Caco-2 (cell line): ENCODE measurements around the gene PML. TPM values are rescaled to one million over a fixed set of nuclear protein-coding genes. Genes with fewer than 3 reads are reported as not detected.
A peak's percentile ranks its signal among the peaks of the same experiment; 100 is the strongest.
"Not testable (repeated sequence)": the region's sequence is repeated elsewhere in the genome, so short reads cannot be mapped to it uniquely, and the experiment has no call there.

Source experiments
- BruUV-seq: library from RNA; stranded (reverse); fragments of 400-500 nt; replicated peaks from 2 replicates; lab custom pipeline; 2021; lab: Mats Ljungman, UMichigan
- CTCF ChIA-PET: fragments of 300-600 bp; sonication (Branson Sonifier 250); formaldehyde crosslinking; loops from one replicate; lab custom pipeline; 2022; ENCODE audit warnings: antibody characterized with exemption; lab: Charles Lee
- POLR2A ChIA-PET: fragments of 300-600 bp; sonication (Branson Sonifier 250); formaldehyde crosslinking; loops from one replicate; lab custom pipeline; 2022; ENCODE audit warnings: antibody characterized with exemption; lab: Charles Lee
- DNase-seq, 2 experiments: peaks; one replicate each; pipeline versions ENCODE4 v3.0.0 to v3.0.0-alpha.2; 2020 to 2022
- H3K27me3 ChIP-seq: replicated peaks from 2 replicates; pipeline ENCODE4 v1.6.0; 2011; ENCODE audit warnings: low read length; ENCODE audit not compliant: control insufficient read depth, insufficient read depth
- H3K36me3 ChIP-seq: 2 replicates; pipeline ENCODE4 v1.5.1; 2011; ENCODE audit warnings: low read length; ENCODE audit not compliant: control insufficient read depth, insufficient read depth
- H3K4me1 ChIP-seq: fragments of 250-450 bp; sonication (Bioruptor Pico); 2 replicates; pipeline ENCODE4 v1.5.1; 2020; ENCODE audit warnings: mild to moderate bottlenecking
- H3K4me3 ChIP-seq: 2 replicates; pipeline ENCODE4 v1.5.1; 2011; ENCODE audit warnings: low read depth, mild to moderate bottlenecking, control low read depth, low read length
- H3K9me3 ChIP-seq: fragments of 250-450 bp; sonication (Bioruptor Pico); 2 replicates; pipeline ENCODE4 v1.5.1; 2020; ENCODE audit warnings: mild to moderate bottlenecking, moderate library complexity
- H3K27ac Mint-ChIP-seq: one replicate; pipeline ENCODE4 v1.8.0; 2022; ENCODE audit warnings: mixed read lengths; ENCODE audit not compliant: unreplicated experiment
- H3K27me3 Mint-ChIP-seq: one replicate; pipeline ENCODE4 v1.8.0; 2022; ENCODE audit warnings: mixed read lengths; ENCODE audit not compliant: insufficient read depth, unreplicated experiment
- H3K36me3 Mint-ChIP-seq: one replicate; pipeline ENCODE4 v1.8.0; 2022; ENCODE audit warnings: mild to moderate bottlenecking, mixed read lengths; ENCODE audit not compliant: insufficient read depth, unreplicated experiment
- H3K4me1 Mint-ChIP-seq: one replicate; pipeline ENCODE4 v1.8.0; 2022; ENCODE audit warnings: low read depth, mixed read lengths; ENCODE audit not compliant: unreplicated experiment
- H3K4me3 Mint-ChIP-seq: one replicate; pipeline ENCODE4 v1.8.0; 2022; ENCODE audit warnings: mild to moderate bottlenecking, moderate library complexity, mixed read lengths; ENCODE audit not compliant: unreplicated experiment
- H3K9me3 Mint-ChIP-seq: one replicate; pipeline ENCODE4 v1.8.0; 2022; ENCODE audit warnings: mixed read lengths; ENCODE audit not compliant: unreplicated experiment
- CTCF ChIP-seq, 2 experiments: fragments of 200-600 bp in 1 of 2; IDR thresholded peaks; 1 replicate in 1 of 2; 2 replicates in 1 of 2; pipeline versions ENCODE4 v1.5.1 to v1.8.0; 2011 to 2022; ENCODE audit warnings: antibody characterized with exemption in 1 of 2, control low read depth in 1 of 2, inconsistent platforms in 1 of 2, low read depth in 1 of 2, low read length in 1 of 2, mild to moderate bottlenecking in 1 of 2, moderate library complexity in 1 of 2; ENCODE audit not compliant: insufficient read depth in 1 of 2, severe bottlenecking in 1 of 2, unreplicated experiment in 1 of 2
- intact Hi-C: fragments of 100-400 bp; cut with micrococcal nuclease; formaldehyde crosslinking; loops from one replicate; pipeline ENCODE4 v1.10.0; 2022; ENCODE audit not compliant: unreplicated experiment
- total RNA-seq: library from RNA; stranded (reverse); gene quantifications from 2 replicates; pipeline ENCODE4 v1.2.3, GENCODE V29; 2022

Gene PML
- total RNA-seq, 1 experiment from 2014 or later, result 18.7 TPM

- no peak for DNase-seq
- Mint-ChIP-seq H3K4me1 (no peaks in the 10 kb centered on the region), H3K27me3 (peaks cover 15% of the 10 kb centered on the region), H3K4me3 (no peak overlapping the region), H3K9me3 (no peaks in the 10 kb centered on the region), H3K36me3 (no peaks in the 10 kb centered on the region), H3K27ac (no peak overlapping the region)
- no peaks in the 10 kb centered on the region for H3K27me3 ChIP-seq
- TF ChIP-seq CTCF (IDR thresholded peaks at IDR 0.05; ENCODE audit: insufficient read depth in 1 of 2, low read depth in 1 of 2, low read length in 1 of 2, severe bottlenecking in 1 of 2, unreplicated experiment in 1 of 2), result no peak
- intact Hi-C loops, result loop anchor here (5.0 kb wide), 1 partner anchor 269 kb away; no protein-coding TSS in a partner anchor
- H3K36me3 ChIP-seq, result no peaks in the 10 kb centered on the region
- no peaks in the 10 kb centered on the region for H3K4me1 ChIP-seq
- no peak overlapping the region for H3K4me3 ChIP-seq
- BruUV-seq, result no TSS peak
- ChIA-PET POLR2A (no interaction called here), CTCF (interaction anchor here (1.0 to 1.1 kb wide), 3 partner anchors 11 to 254 kb away, joined by 3 to 6 read pairs (median 5); no protein-coding TSS in a partner anchor)
- H3K9me3 ChIP-seq, result no peaks in the 10 kb centered on the region
Observed at GRCh38 chr15:74053517-74053916, 59.0 kb downstream of the PML start.

GRCh38 chr15:74053941-74054529, 59.5 kb downstream of the PML start:
- peak; percentile 62 to 67 for DNase-seq
- H3K4me1 Mint-ChIP-seq, result no peaks in the 10 kb centered on the region
- H3K9me3 Mint-ChIP-seq, result no peaks in the 10 kb centered on the region
- POLR2A ChIA-PET, result no interaction called here
- no peaks in the 10 kb centered on the region for H3K4me1 ChIP-seq
- peaks cover 15% of the 10 kb centered on the region for H3K27me3 Mint-ChIP-seq
- no peaks in the 10 kb centered on the region for H3K36me3 Mint-ChIP-seq
- no peaks in the 10 kb centered on the region for H3K27me3 ChIP-seq
- no peak overlapping the region for H3K27ac Mint-ChIP-seq
- no peak overlapping the region for H3K4me3 Mint-ChIP-seq
- no peaks in the 10 kb centered on the region for H3K9me3 ChIP-seq
- TF ChIP-seq CTCF (IDR thresholded peaks at IDR 0.05; ENCODE audit: insufficient read depth in 1 of 2, low read depth in 1 of 2, low read length in 1 of 2, severe bottlenecking in 1 of 2, unreplicated experiment in 1 of 2), result peak; percentile 59 to 61
- intact Hi-C loops, result loop anchor here (5.0 kb wide), 1 partner anchor 268 kb away; no protein-coding TSS in a partner anchor
- CTCF ChIA-PET, result interaction anchor here (0.7 to 1.1 kb wide), 5 partner anchors 11 to 256 kb away, joined by 3 to 6 read pairs (median 3); no protein-coding TSS in a partner anchor
- H3K4me3 ChIP-seq, result no peak overlapping the region
- no peaks in the 10 kb centered on the region for H3K36me3 ChIP-seq
- BruUV-seq, result no TSS peak

- Mint-ChIP-seq H3K4me1 (no peaks in the 10 kb centered on the region), H3K4me3 (no peak overlapping the region), H3K36me3 (no peaks in the 10 kb centered on the region), H3K27ac (no peak overlapping the region), H3K9me3 (no peaks in the 10 kb centered on the region), H3K27me3 (peaks cover 18% of the 10 kb centered on the region)
- H3K27me3 ChIP-seq, result no peaks in the 10 kb centered on the region
- CTCF ChIA-PET, result no interaction called here
- H3K9me3 ChIP-seq, result no peaks in the 10 kb centered on the region
- DNase-seq, result no peak
- TF ChIP-seq CTCF (IDR thresholded peaks at IDR 0.05; ENCODE audit: insufficient read depth in 1 of 2, low read depth in 1 of 2, low read length in 1 of 2, severe bottlenecking in 1 of 2, unreplicated experiment in 1 of 2), result no peak
- no peaks in the 10 kb centered on the region for H3K36me3 ChIP-seq
- POLR2A ChIA-PET, result no interaction called here
- no peak overlapping the region for H3K4me3 ChIP-seq
- BruUV-seq, result no TSS peak
- H3K4me1 ChIP-seq, result no peaks in the 10 kb centered on the region
- intact Hi-C loops, result no loop called here
Observed at GRCh38 chr15:74055804-74056203, 61.3 kb downstream of the PML start.

- not testable (repeated sequence) for H3K4me1 Mint-ChIP-seq, H3K27ac Mint-ChIP-seq, H3K4me3 Mint-ChIP-seq
Observed at GRCh38 chr15:74056330-74056729, 61.8 kb downstream of the PML start.

More at GRCh38 chr15:74056330-74056729, 61.8 kb downstream of the PML start:
- peaks cover 19% of the 10 kb centered on the region for H3K27me3 Mint-ChIP-seq
- H3K9me3 Mint-ChIP-seq, H3K36me3 ChIP-seq, H3K36me3 Mint-ChIP-seq, BruUV-seq, H3K4me3 ChIP-seq, POLR2A ChIA-PET, H3K27me3 ChIP-seq, H3K4me1 ChIP-seq, DNase-seq, H3K9me3 ChIP-seq, intact Hi-C loops: not testable (repeated sequence)
- CTCF ChIA-PET, result interaction anchor here (0.6 kb wide), 1 partner anchor 51 kb away, joined by 4 read pairs; no protein-coding TSS in a partner anchor
